B cell (primary cell): ENCODE measurements around the gene CACNB2. TPM values are rescaled to one million over a fixed set of nuclear protein-coding genes. Genes with fewer than 3 reads are reported as not detected.

Experiments used
- ATAC-seq: fragments of 200-7000 bp; cut with Tn5 transposase; one replicate; pipeline ENCODE4 v1.10.0; 2021; ENCODE audit warnings: low read depth, mild to moderate bottlenecking, moderate number of reproducible peaks, moderate library complexity
- CTCF ChIA-PET: fragments of 350-600 bp; sonication (Branson Sonifier 250); formaldehyde crosslinking; loops from one replicate; lab custom pipeline; 2021; ENCODE audit warnings: antibody characterized with exemption, inconsistent platforms; lab: Charles Lee
- POLR2A ChIA-PET: fragments of 350-600 bp; sonication (Branson Sonifier 250); formaldehyde crosslinking; loops from one replicate; lab custom pipeline; 2021; ENCODE audit warnings: antibody characterized with exemption; lab: Charles Lee
- DNase-seq: peaks from one replicate; pipeline ENCODE4 v3.0.0; 2013
- H2AFZ ChIP-seq: 2 replicates; pipeline ENCODE4 v1.6.1; 2012; ENCODE audit warnings: mild to moderate bottlenecking, low read depth, low read length; ENCODE audit not compliant: insufficient read depth, poor library complexity, severe bottlenecking
- H3K27ac ChIP-seq, 2 donors: 1 replicate in 1 of 2; 2 replicates in 1 of 2; pipeline ENCODE4 v1.5.1; 2012 to 2013; ENCODE audit warnings: low read length in 2 of 2, mild to moderate bottlenecking in 2 of 2, moderate library complexity in 1 of 2
- H3K27me3 ChIP-seq, 4 experiments: fragments of 200-600 bp in 1 of 4; sonication (generic) in 1 of 4; replicated peaks in 1 of 4; 1 replicate in 2 of 4; 2 replicates in 2 of 4; pipeline versions ENCODE4 v1.6.1 to v1.7.0; 2013 to 2016; ENCODE audit warnings: low read length in 3 of 4, mild to moderate bottlenecking in 2 of 4, mixed read lengths in 1 of 4, moderate library complexity in 1 of 4; ENCODE audit not compliant: insufficient read depth in 4 of 4, control insufficient read depth in 3 of 4; ENCODE audit errors: control extremely low read depth in 1 of 4
- H3K36me3 ChIP-seq, 2 experiments: replicated peaks in 1 of 2; 1 replicate in 1 of 2; 2 replicates in 1 of 2; pipeline versions ENCODE4 v1.6.1 to v1.7.1; 2013; ENCODE audit warnings: low read length in 1 of 2; ENCODE audit not compliant: insufficient read depth in 2 of 2, control insufficient read depth in 1 of 2; ENCODE audit errors: control extremely low read depth in 1 of 2, extremely low read depth in 1 of 2
- H3K4me1 ChIP-seq, 2 donors: fragments of 200-600 bp in 1 of 2; sonication (generic) in 1 of 2; 1 replicate in 1 of 2; 2 replicates in 1 of 2; pipeline versions ENCODE4 v1.5.1 to v1.6.1; 2013 to 2017; ENCODE audit warnings: low read length in 2 of 2; ENCODE audit not compliant: control insufficient read depth in 2 of 2, insufficient read depth in 2 of 2
- H3K4me2 ChIP-seq: replicated peaks from 2 replicates; pipeline ENCODE3; 2012; ENCODE audit warnings: mild to moderate bottlenecking, low read depth, low read length; ENCODE audit not compliant: poor library complexity, severe bottlenecking
- H3K4me3 ChIP-seq, 5 experiments: fragments of 200-600 bp in 1 of 5; sonication (generic) in 1 of 5; 1 replicate in 3 of 5; 2 replicates in 2 of 5; pipeline versions ENCODE4 v1.5.1 to v1.7.0; 2011 to 2016; ENCODE audit warnings: low read length in 4 of 5, mild to moderate bottlenecking in 4 of 5, low read depth in 2 of 5, control low read depth in 1 of 5, moderate library complexity in 1 of 5; ENCODE audit not compliant: insufficient read depth in 1 of 5; ENCODE audit errors: control extremely low read depth in 1 of 5, extremely low read depth in 1 of 5
- H3K79me2 ChIP-seq: fragments of 200-600 bp; sonication (generic); one replicate; pipeline ENCODE4 v1.6.0; 2016; ENCODE audit warnings: low read length; ENCODE audit not compliant: control insufficient read depth, insufficient read depth
- H3K9ac ChIP-seq: fragments of 200-600 bp; sonication (generic); 2 replicates; pipeline ENCODE4 v1.6.1; 2017; ENCODE audit warnings: mild to moderate bottlenecking, low read length, moderate library complexity
- H3K9me3 ChIP-seq, 3 donors: one replicate each; pipeline versions ENCODE4 v1.6.1 to v1.7.1; 2013; ENCODE audit warnings: low read length in 2 of 3; ENCODE audit not compliant: control insufficient read depth in 2 of 3, insufficient read depth in 1 of 3; ENCODE audit errors: control extremely low read depth in 1 of 3
- H4K20me1 ChIP-seq: 2 replicates; pipeline ENCODE4 v1.6.0; 2012; ENCODE audit warnings: mild to moderate bottlenecking, low read length; ENCODE audit not compliant: insufficient read depth, control insufficient read depth, poor library complexity, severe bottlenecking
- H3K27ac Mint-ChIP-seq: one replicate; pipeline ENCODE4 v1.8.0; 2021; ENCODE audit warnings: mixed read lengths
- H3K27me3 Mint-ChIP-seq: one replicate; pipeline ENCODE4 v1.8.0; 2021; ENCODE audit warnings: mixed read lengths
- H3K4me1 Mint-ChIP-seq: one replicate; pipeline ENCODE4 v1.8.0; 2021; ENCODE audit warnings: mixed read lengths
- H3K4me3 Mint-ChIP-seq: one replicate; pipeline ENCODE4 v1.8.0; 2021; ENCODE audit warnings: mixed read lengths
- H3K9me3 Mint-ChIP-seq: one replicate; pipeline ENCODE4 v1.8.0; 2022; ENCODE audit warnings: mixed read lengths; ENCODE audit not compliant: insufficient read depth
- EZH2 ChIP-seq: IDR thresholded peaks from 2 replicates; pipeline ENCODE4 v1.6.1; 2012; ENCODE audit warnings: borderline replicate concordance, low read depth, mild to moderate bottlenecking, moderate library complexity, low read length; ENCODE audit not compliant: insufficient read depth, poor library complexity, severe bottlenecking
- WGBS: methylation state at CpG from one replicate; pipeline ENCODE4 v1.1.5; 2013; ENCODE audit warnings: missing lambda C conversion rate; ENCODE audit not compliant: insufficient coverage; 5-methylcytosine and 5-hydroxymethylcytosine counted together
- intact Hi-C: fragments of 100-400 bp; cut with micrococcal nuclease; formaldehyde crosslinking; loops from one replicate; pipeline ENCODE4 v1.10.0; 2022
- polyA plus RNA-seq: library from polyadenylated mRNA; depleted of rRNA; stranded (reverse); fragments of >200 nt; gene quantifications from 2 replicates; pipeline ENCODE4 v1.2.3, GENCODE V29; 2012
- total RNA-seq, 2 donors: library from RNA; stranded (reverse); fragments of 120-200 nt in 1 of 2; gene quantifications; 1 replicate in 1 of 2; 2 replicates in 1 of 2; pipeline versions ENCODE4 v1.2.3 to v1.2.4, GENCODE V29; 2013 to 2022
- TF ChIP-seq, protein P1 (sequence below): fragments of 200-600 bp; IDR thresholded peaks from one replicate; pipeline ENCODE4 v1.8.0; 2022; ENCODE audit warnings: antibody characterized with exemption, mild to moderate bottlenecking

Gene CACNB2
- total and polyA plus RNA-seq, 2 donors (not counting 1 experiment from before 2014, with no cell fraction given), result not detected

DNA sequence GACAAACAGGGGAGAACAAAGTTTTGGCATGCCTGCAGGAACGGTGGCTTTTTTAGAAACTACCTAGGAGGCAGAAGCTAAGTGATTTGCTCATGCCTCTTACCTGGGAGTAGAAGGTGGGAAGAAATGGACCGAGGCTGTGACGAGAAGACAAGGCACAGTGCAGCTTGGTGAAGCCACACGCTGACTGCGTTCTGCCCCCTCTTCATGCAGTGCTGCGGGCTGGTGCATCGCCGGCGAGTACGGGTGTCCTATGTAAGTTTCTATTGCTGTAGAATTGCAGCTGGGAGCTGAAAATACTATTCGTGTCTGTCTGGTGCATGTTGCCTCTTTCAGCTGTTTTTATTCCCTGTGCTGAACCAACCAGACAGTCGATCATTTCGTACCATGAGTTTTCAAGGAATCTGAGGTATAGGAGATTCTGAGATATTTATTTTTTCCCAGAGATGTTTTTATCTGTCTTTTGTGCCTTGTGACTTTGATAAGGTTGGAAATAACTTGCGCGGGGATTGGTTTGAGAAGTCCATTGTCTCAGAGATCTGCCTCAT, 120.9 kb downstream of the CACNB2 start:
- Histone ChIP-seq H3K4me1 (no peaks in the 10 kb centered on the region), H3K27me3 (no peaks in the 10 kb centered on the region), H3K27ac (no peak overlapping the region), H3K9me3 (no peaks in the 10 kb centered on the region), H3K9ac (no peak overlapping the region), H3K36me3 (no peaks in the 10 kb centered on the region), H3K79me2 (no peaks in the 10 kb centered on the region), H3K4me2 (no peak overlapping the region), H3K4me3 (no peak overlapping the region), H2AFZ (no peak overlapping the region), H4K20me1 (no peaks in the 10 kb centered on the region)
- peaks cover 5% of the 10 kb centered on the region for H3K27me3 Mint-ChIP-seq
- WGBS, result 85% methylated on average over 12 of the region's 15 CpGs
- DNase-seq, result no peak
- intact Hi-C loops, result no loop called here
- no peak for ATAC-seq
- H3K9me3 Mint-ChIP-seq, result no peaks in the 10 kb centered on the region
- no peak for TF ChIP-seq EZH2
- TF ChIP-seq, protein P1, sequence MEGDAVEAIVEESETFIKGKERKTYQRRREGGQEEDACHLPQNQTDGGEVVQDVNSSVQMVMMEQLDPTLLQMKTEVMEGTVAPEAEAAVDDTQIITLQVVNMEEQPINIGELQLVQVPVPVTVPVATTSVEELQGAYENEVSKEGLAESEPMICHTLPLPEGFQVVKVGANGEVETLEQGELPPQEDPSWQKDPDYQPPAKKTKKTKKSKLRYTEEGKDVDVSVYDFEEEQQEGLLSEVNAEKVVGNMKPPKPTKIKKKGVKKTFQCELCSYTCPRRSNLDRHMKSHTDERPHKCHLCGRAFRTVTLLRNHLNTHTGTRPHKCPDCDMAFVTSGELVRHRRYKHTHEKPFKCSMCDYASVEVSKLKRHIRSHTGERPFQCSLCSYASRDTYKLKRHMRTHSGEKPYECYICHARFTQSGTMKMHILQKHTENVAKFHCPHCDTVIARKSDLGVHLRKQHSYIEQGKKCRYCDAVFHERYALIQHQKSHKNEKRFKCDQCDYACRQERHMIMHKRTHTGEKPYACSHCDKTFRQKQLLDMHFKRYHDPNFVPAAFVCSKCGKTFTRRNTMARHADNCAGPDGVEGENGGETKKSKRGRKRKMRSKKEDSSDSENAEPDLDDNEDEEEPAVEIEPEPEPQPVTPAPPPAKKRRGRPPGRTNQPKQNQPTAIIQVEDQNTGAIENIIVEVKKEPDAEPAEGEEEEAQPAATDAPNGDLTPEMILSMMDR, result no peak
- no peak overlapping the region for H3K27ac Mint-ChIP-seq
- no peaks in the 10 kb centered on the region for H3K4me1 Mint-ChIP-seq
- POLR2A ChIA-PET, result no interaction called here
- no peak overlapping the region for H3K4me3 Mint-ChIP-seq
- CTCF ChIA-PET, result no interaction called here

DNA sequence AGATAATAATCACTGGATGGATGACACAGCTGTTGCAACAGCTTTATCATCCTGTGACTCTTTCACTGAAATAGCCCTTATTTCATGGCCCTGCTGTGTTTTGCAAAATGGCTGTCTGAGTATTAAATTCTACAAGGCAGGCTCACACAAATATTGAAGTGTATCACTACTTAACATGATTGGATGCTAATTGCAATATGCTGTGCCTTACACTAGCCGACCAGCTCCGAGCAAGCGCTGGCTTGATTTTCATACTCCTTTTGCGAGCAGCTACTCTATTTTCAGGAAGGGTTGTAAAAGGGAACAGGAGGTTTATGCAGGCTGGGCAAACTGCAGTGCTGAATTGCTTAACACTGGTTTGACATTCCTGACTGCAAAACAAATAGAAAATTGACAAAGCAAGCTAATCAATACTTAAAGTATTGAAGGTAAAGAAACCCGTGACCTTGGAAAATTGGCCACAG, 121.6 kb downstream of the CACNB2 start:
- intact Hi-C loops, result no loop called here
- ChIA-PET POLR2A (no interaction called here), CTCF (no interaction called here)
- H3K27ac Mint-ChIP-seq, result no peak overlapping the region
- no peak overlapping the region for H3K4me3 Mint-ChIP-seq
- no peaks in the 10 kb centered on the region for H3K9me3 Mint-ChIP-seq
- Histone ChIP-seq H3K27me3 (no peaks in the 10 kb centered on the region), H3K36me3 (no peaks in the 10 kb centered on the region), H2AFZ (no peak overlapping the region), H3K4me3 (no peak overlapping the region), H3K9me3 (no peaks in the 10 kb centered on the region), H3K4me1 (no peaks in the 10 kb centered on the region), H3K9ac (no peak overlapping the region), H4K20me1 (no peaks in the 10 kb centered on the region), H3K4me2 (no peak overlapping the region), H3K79me2 (no peaks in the 10 kb centered on the region), H3K27ac (no peak overlapping the region)
- 92% methylated on average over 4 of the region's 5 CpGs for WGBS
- peaks cover 5% of the 10 kb centered on the region for H3K27me3 Mint-ChIP-seq
- no peak for TF ChIP-seq EZH2
- TF ChIP-seq, protein P1, result no peak
- no peaks in the 10 kb centered on the region for H3K4me1 Mint-ChIP-seq
- ATAC-seq (no peak), DNase-seq (no peak)
